ENCODE measurements around the gene AHRR. TPM values are rescaled to one million over a fixed set of nuclear protein-coding genes. Genes with fewer than 3 reads are reported as not detected.

The AHRR gene
- polyA plus RNA-seq, 2 of the 4 experiments (the other 2 are of a cell fraction) = 1.2 to 1.7 TPM

- WGBS (ENCODE audit: missing lambda C conversion rate) = 16% methylated on average over 19 of the region's 62 CpGs
- no peak for FAIRE-seq
- Histone ChIP-seq H3K9me3 (no peaks in the 10 kb centered on the region), H3K4me1 (peaks cover 14% of the 10 kb centered on the region), H3K27ac (peak overlapping the region; percentile 93 to 94), H3K4me2 (peak overlapping the region; percentile 97), H3K4me3 (peak overlapping the region; percentile 66)
- peak; percentile 13 to 44 for DNase-seq (ENCODE audit: low read depth in 1 of 2, low spot score in 1 of 2)
- TF ChIP-seq JUN (IDR thresholded peaks at IDR 0.05) (peak; percentile 23 to 59; a peak in 3 of 5 replicates), BCL3 (IDR thresholded peaks at IDR 0.05) (0 out of 3 replicates have a peak, but pooled peaks have one; percentile 47), EP300 (IDR thresholded peaks at IDR 0.05) (no peak), NFE2L2 (conservative IDR thresholded peaks at IDR 0.05; ENCODE audit: low read length) (no peak), KDM1A (IDR thresholded peaks at IDR 0.05; ENCODE audit: low read depth) (no peak), EHMT2 (IDR thresholded peaks at IDR 0.05; ENCODE audit: low read depth) (no peak), FOSB (CRISPR knock-in tag; IDR thresholded peaks at IDR 0.05) (no peak)
- POLR2A ChIA-PET = interaction anchor here (1.0 to 1.3 kb wide), 3 partner anchors 8 to 172 kb away, joined by 3 to 4 read pairs (median 4); partner anchors contain the start of gene PDCD6
- CTCF ChIA-PET = interaction anchor here (4.7 to 5.4 kb wide), 2 partner anchors 8 to 126 kb away, joined by 17 to 43 read pairs; no protein-coding TSS in a partner anchor
- peak; percentile 52 to 54; a peak in 5 of 6 replicates for ATAC-seq
Observed at GRCh38 chr5:443239-444151, 122.0 kb downstream of the AHRR start.

GRCh38 chr5:444226-444625 lies 122.7 kb downstream of the AHRR start:
- 89% methylated on average over 8 of the region's 8 CpGs for WGBS (ENCODE audit: missing lambda C conversion rate)
- ATAC-seq (no peak), DNase-seq (ENCODE audit: low read depth in 1 of 2, low spot score in 1 of 2) (no peak), FAIRE-seq (no peak)
- Histone ChIP-seq H3K4me1 (peaks cover 14% of the 10 kb centered on the region), H3K4me3 (peak overlapping the region; percentile 66), H3K27ac (peak overlapping the region in 1 of 2 experiments; percentile 94; a peak in 3 of 6 replicates), H3K9me3 (no peaks in the 10 kb centered on the region), H3K4me2 (peak overlapping the region; percentile 97)
- ChIA-PET POLR2A (no interaction called here), CTCF (interaction anchor here (1.4 to 5.4 kb wide), 4 partner anchors 8 to 127 kb away, joined by 3 to 43 read pairs (median 10); no protein-coding TSS in a partner anchor)
- TF ChIP-seq PHF8 (IDR thresholded peaks at IDR 0.05; ENCODE audit: borderline replicate concordance, low read depth) = no peak
- no peak for TF ChIP-seq KDM1A (IDR thresholded peaks at IDR 0.05; ENCODE audit: low read depth)
- no peak for TF ChIP-seq RCOR1 (IDR thresholded peaks at IDR 0.05; ENCODE audit: low read depth, low read length)
- no peak for TF ChIP-seq CBX2 (IDR thresholded peaks at IDR 0.05; ENCODE audit: borderline replicate concordance, low read depth)
- TF ChIP-seq RARB (CRISPR knock-in tag; IDR thresholded peaks at IDR 0.05) = no peak
- no peak for TF ChIP-seq KDM5A (IDR thresholded peaks at IDR 0.05)
- no peak for TF ChIP-seq ATOH8 (CRISPR knock-in tag; IDR thresholded peaks at IDR 0.05; ENCODE audit: low read depth)
- TF ChIP-seq ZFP36 (IDR thresholded peaks at IDR 0.05; ENCODE audit: borderline replicate concordance, partially characterized antibody) = no peak
- no peak for TF ChIP-seq EP300 (IDR thresholded peaks at IDR 0.05)
- TF ChIP-seq CBX8 (IDR thresholded peaks at IDR 0.05) = no peak
- TF ChIP-seq USF2 (IDR thresholded peaks at IDR 0.05) = no peak
- TF ChIP-seq CEBPB (IDR thresholded peaks at IDR 0.05) = no peak
- TF ChIP-seq POLR2A (IDR thresholded peaks at IDR 0.05; ENCODE audit: low read length) = no peak
- TF ChIP-seq NR3C1 (IDR thresholded peaks at IDR 0.05) = no peak
- TF ChIP-seq TFCP2L1 (CRISPR knock-in tag; IDR thresholded peaks at IDR 0.05) = no peak
- no peak for TF ChIP-seq RFX5 (IDR thresholded peaks at IDR 0.05)
- TF ChIP-seq HEYL (CRISPR knock-in tag; IDR thresholded peaks at IDR 0.05) = no peak
- TF ChIP-seq MAFK (IDR thresholded peaks at IDR 0.05; ENCODE audit: partially characterized antibody) = no peak
- TF ChIP-seq REST (IDR thresholded peaks at IDR 0.05) = no peak
